GM18505 (cell line): ENCODE results near the gene NLGN1.

Experiments used
- ATAC-seq: cut with Tn5 transposase; IDR thresholded peaks from one replicate; pipeline ENCODE4 v1.9.1; 2021; ENCODE audit not compliant: unreplicated experiment
- POLR2A ChIP-seq: IDR thresholded peaks from 4 replicates; pipeline ENCODE4 v1.6.1; 2011; ENCODE audit warnings: borderline replicate concordance; ENCODE audit not compliant: insufficient read depth, insufficient read length; ENCODE audit errors: extremely low read depth

NLGN1 gene

GRCh38 chr3:173876476-173876875 is 478.9 kb downstream of the NLGN1 start:
- no peak for TF ChIP-seq POLR2A
- ATAC-seq, result no peak

DNA sequence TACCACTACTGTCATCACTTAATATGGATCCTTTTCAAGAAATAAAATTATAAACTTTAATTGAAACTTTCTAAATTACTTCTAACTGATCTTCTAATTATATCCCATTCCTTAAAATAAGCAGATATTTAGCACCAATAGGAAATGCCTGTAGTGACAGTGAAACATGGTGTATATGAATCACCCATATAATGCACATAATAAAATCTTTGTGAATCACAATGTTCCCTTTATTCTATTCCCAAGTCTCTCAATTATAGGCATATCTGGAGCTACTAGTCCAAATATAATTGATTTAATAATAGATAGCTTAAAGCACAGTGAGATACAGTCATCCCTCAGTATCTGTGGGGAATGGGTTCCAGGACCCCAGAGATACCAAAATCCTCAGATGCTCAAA is 490.3 kb downstream of the NLGN1 start:
- no peak for TF ChIP-seq POLR2A
- ATAC-seq, result no peak

DNA sequence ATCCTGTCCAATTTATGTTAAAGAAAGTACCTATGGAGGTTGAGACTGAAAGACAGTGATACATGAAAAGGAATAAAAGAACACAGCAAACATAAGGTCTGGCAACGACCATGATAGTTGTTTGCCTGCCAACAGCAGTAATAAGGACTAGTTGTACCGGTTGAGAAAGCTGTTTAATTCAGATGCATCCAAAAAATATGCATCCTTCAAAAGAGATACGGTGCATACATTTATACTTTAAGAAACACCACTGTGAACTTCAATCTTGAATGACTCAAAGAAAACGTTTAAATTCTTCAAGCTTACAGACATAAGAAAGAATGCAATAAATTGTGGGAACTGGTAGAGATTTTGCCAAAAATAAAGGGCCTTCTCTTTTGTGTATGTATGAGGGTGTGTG is 492.1 kb downstream of the NLGN1 start:
- no peak for TF ChIP-seq POLR2A

GRCh38 chr3:173890091-173890490 is 492.5 kb downstream of the NLGN1 start:
- TF ChIP-seq POLR2A, result no peak
- no peak for ATAC-seq

More for the DNA sequence above, 492.1 kb downstream of the NLGN1 start:
- ATAC-seq, result no peak

- no peak for ATAC-seq
- TF ChIP-seq POLR2A, result no peak
Observed at GRCh38 chr3:173891272-173892100, 493.9 kb downstream of the NLGN1 start.

DNA sequence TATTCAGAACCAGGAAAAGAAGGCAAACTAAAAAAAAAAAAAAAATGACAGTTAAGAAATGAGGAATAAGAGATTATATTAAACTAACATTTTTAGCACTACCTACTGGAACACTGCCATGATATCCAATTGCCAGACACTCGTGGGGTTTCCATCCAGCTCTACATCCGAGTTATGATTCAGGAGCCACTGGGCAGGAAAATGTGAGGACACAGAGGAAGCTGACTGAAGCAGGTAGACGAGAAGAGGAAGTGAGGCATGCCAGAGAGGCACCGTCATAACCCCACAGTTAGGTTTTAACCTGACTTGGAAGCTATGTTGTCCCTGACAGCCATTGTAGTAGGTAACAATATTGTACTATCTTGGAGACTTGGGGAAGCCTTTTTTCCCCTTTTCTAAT is 495.0 kb downstream of the NLGN1 start:
- no peak for TF ChIP-seq POLR2A
- ATAC-seq, result no peak

- TF ChIP-seq POLR2A, result no peak
- ATAC-seq, result no peak
Observed at GRCh38 chr3:173893066-173893465, 495.5 kb downstream of the NLGN1 start.

DNA sequence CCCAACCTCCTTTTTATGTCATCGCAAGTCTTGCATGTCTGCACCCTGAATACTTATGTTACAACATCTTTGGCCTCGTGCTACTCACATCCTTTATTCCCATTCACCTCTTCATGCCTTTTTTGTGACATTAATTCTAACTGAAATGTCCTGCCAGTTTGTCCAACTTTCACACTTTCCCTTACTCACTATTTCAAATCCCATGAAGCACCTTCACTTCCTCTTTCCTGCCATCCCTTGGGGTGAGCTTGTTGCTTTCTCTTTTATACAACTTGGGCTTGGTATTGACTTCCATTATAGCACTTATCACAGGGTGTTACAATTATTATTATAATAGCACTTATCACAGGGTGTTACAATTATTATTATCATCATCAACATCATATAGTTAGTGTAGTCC is 496.3 kb downstream of the NLGN1 start:
- no peak for ATAC-seq
- no peak for TF ChIP-seq POLR2A

DNA sequence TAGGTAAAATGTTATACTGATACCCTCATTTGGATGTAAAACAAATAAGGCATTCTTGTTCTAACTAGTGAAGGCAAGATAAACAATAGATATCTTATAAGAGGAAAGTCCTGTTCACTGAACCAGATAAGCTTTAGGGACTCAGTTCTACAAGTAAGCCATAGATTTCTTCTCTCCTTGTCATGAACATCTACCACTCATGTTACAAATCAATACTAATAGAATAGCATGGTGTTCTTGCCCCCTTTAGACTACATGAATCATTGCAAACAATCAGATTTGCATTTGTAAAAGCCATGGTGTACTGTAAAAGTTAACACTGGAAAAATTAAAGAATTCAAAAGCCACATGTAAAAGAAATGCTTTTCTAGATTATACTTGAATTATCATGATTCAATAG is 500.1 kb downstream of the NLGN1 start:
- no peak for ATAC-seq
- TF ChIP-seq POLR2A, result no peak

DNA sequence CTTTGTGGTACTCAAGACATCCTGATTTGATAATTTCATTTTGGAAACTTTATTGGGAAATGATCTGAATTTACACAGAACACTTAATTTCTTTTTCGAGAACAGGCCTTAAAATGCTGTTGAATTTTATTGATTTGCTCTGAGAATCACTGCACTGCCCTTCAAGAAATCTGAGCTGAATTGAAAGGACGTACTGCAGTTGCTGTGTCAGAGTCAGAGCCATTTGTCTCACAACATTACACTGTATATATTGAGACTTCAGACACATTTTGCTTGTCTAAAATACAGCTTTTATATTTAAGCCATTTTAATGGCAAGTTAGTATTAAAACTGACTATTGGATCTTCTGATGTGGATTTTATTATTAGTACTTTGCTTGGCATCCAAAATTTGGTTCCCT is 504.1 kb downstream of the NLGN1 start:
- no peak for ATAC-seq
- TF ChIP-seq POLR2A, result no peak

GRCh38 chr3:173902401-173902800 is 504.9 kb downstream of the NLGN1 start:
- TF ChIP-seq POLR2A, result no peak
- no peak for ATAC-seq

DNA sequence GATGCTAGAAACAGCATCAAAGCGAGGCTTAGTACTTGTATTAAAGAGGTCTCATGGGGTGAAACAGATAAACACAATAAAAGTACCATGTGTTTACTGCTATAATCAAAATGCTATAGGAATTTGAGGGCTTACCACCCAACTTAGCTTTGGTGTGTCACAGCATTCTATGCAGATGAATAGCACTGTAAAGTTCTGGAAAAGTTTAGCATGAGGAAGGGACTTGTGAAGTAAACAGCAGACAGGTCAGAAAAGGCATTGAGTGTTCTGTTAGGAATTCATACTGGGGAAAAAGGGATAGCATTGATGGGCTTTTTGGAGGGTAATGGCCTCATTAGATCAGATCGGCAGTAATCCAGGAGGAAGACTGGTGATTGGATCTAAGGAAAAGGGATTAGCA is 505.3 kb downstream of the NLGN1 start:
- TF ChIP-seq POLR2A, result no peak
- no peak for ATAC-seq

DNA sequence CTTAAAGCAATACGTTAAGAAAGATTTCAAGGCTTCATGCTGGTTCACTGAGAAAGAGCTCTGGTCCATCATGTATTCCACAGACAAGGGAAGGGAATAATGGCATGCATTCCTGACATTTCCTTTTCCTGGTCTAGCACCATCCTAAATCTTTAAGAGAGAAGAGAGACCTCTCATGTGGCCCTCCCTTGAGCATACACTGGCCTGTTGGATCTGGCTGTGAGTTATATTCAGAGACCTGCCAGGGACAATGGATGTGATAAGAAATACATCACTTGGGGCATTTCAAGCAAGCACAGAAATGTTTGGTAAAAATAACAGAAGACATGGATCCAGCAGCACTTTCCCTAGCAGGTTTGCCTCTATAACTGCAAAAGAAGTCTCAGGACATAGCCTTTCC is 507.8 kb downstream of the NLGN1 start:
- TF ChIP-seq POLR2A, result no peak
- no peak for ATAC-seq

GRCh38 chr3:173911446-173911845 is 513.9 kb downstream of the NLGN1 start:
- TF ChIP-seq POLR2A, result no peak
- no peak for ATAC-seq
